D721Med (cell line): ENCODE results near the gene ALOXE3.

Experiments
- DNase-seq: peaks from one replicate; pipeline ENCODE4 v3.0.0; 2011; ENCODE audit warnings: low spot score; ENCODE audit not compliant: insufficient read length
- FAIRE-seq: peaks from 2 replicates; lab custom pipeline; 2011; peaks lifted over from hg19 to GRCh38; lab: Jason Lieb, UNC
- CTCF ChIP-seq: IDR thresholded peaks from 2 replicates; pipeline ENCODE4 v1.5.1; 2012; ENCODE audit warnings: mild to moderate bottlenecking, control low read depth; ENCODE audit not compliant: insufficient read depth; ENCODE audit errors: missing control alignments

The ALOXE3 gene

GRCh38 chr17:8158267-8159031, 40.1 kb upstream of the ALOXE3 start:
- DNase-seq (peak; percentile 64), FAIRE-seq (no peak)
- peak; percentile 50 for TF ChIP-seq CTCF

- DNase-seq (peak; percentile 95), FAIRE-seq (no peak)
- TF ChIP-seq CTCF, result no peak
Measured at GRCh38 chr17:8156246-8156992, 38.1 kb upstream of the ALOXE3 start.

DNA sequence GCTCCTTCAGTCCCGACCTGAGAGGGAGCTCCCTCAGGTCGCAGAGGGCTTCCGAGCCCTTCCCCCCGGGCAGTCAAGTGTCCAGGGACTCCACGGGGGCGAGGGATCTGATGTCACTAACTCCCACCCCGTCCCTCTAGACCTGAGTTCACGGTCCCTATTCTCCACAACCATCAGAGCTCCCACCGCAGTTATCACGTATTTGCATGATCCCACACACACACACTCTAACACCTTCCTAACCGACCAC, 37.6 kb upstream of the ALOXE3 start:
- no peak for TF ChIP-seq CTCF
- FAIRE-seq (no peak), DNase-seq (no peak)

- TF ChIP-seq CTCF, result no peak
- DNase-seq (no peak), FAIRE-seq (no peak)
Measured at GRCh38 chr17:8155231-8155995, 37.1 kb upstream of the ALOXE3 start.

DNA sequence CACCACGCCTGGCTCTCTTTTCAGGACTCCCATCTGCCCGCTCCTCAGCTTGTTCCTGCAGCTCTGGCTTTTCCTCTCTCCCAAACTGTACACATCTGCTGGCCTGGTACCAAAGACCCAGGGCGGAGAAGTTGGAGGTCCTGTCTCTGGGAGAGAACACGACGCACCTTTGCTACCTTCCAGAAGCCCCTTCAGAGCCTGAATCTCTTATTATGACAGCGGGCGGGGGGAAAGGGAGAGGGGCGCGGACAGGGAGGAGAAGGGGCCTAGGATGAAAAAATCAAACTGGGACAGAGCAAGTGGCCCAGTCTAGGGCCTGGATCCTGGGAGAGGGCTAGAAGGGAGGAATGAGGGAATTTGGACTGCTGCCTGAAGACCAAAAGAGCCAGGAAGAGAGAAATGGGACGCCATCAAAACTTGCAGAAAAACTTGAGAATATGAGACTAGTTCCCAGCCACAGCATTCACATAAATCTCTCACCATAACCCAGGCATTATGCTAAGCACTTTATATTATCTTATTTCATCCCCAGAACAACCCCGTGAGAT, 36.4 kb upstream of the ALOXE3 start:
- no peak for FAIRE-seq
- no peak for TF ChIP-seq CTCF
- no peak for DNase-seq

DNA sequence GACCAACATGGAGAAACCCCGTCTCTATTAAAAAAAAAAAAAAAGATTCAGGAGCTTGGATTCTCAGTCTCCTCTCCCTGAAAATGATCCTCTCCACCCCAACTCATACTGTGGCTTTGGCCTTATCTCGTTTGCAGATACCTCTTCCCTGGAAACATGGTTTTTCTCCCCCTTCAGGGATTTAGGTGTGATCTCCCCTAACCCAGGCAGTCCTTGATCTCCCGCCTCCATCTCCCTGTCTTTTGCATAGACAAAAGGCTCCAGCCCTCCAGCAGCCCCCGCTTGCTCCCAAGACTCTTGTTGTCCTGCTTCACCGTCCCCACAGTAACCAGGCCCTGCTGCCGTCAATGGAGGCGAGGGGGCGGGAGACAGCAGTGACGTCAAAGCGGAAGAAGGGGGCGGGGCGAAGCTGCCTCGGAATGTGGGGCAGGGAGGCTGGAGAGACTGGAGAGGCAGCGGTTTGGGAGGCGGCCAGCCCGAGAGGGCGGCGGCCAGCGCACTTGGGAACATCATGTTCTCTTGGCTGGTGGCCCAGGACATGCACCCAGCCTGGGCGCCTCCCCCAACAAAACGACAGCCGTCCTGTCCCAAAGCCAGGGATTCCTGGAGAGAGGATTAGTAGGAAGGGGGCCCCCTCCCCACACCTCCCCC, 35.8 kb upstream of the ALOXE3 start:
- TF ChIP-seq CTCF, result no peak
- DNase-seq (no peak), FAIRE-seq (no peak)
